Neural cell (in vitro differentiated cells): ENCODE results near the gene LIPC. TPM values are rescaled to one million over a fixed set of nuclear protein-coding genes. Genes with fewer than 3 reads are reported as not detected.

Experiments
- H2AFZ ChIP-seq: fragments of 200-600, 300-800 bp; sonication (generic), shearing (Covaris generic); 2 replicates; pipeline ENCODE4 v1.6.0; 2014; ENCODE audit warnings: low read depth, mild to moderate bottlenecking, antibody characterized with exemption, low read length, moderate library complexity
- H3F3A ChIP-seq: fragments of 200-600 bp; shearing (Covaris generic); 2 replicates; pipeline ENCODE4 v1.6.1; 2016; ENCODE audit warnings: mild to moderate bottlenecking, moderate library complexity, mixed read lengths, antibody characterized with exemption, low read length; ENCODE audit not compliant: insufficient read depth, poor library complexity, severe bottlenecking
- H3K27ac ChIP-seq: fragments of 200-600, 300-800 bp; sonication (generic), shearing (Covaris generic); 2 replicates; pipeline ENCODE4 v1.5.1; 2014; ENCODE audit warnings: mild to moderate bottlenecking, low read length, moderate library complexity
- H3K27me3 ChIP-seq: fragments of 300-800, 200-600 bp; sonication (generic), shearing (Covaris generic); 2 replicates; pipeline ENCODE4 v1.6.0; 2014; ENCODE audit warnings: mild to moderate bottlenecking, low read depth, low read length, moderate library complexity; ENCODE audit not compliant: insufficient read depth
- H3K36me3 ChIP-seq: fragments of 300-800, 200-600 bp; sonication (generic), shearing (Covaris generic); 2 replicates; pipeline ENCODE4 v1.5.1; 2014; ENCODE audit warnings: mild to moderate bottlenecking, antibody characterized with exemption, low read length, moderate library complexity; ENCODE audit not compliant: insufficient read depth
- H3K4me2 ChIP-seq: fragments of 300-800, 200-600 bp; sonication (generic), shearing (Covaris generic); 2 replicates; pipeline ENCODE4 v1.6.0; 2014; ENCODE audit warnings: mild to moderate bottlenecking, low read length
- H3K4me3 ChIP-seq: fragments of 300-800, 200-600 bp; sonication (generic), shearing (Covaris generic); 2 replicates; pipeline ENCODE4 v1.5.1; 2014; ENCODE audit warnings: mild to moderate bottlenecking, low read length, moderate library complexity
- H3K79me2 ChIP-seq: fragments of 200-600 bp; shearing (Covaris generic); replicated peaks from 2 replicates; pipeline ENCODE4 v1.6.0; 2014; ENCODE audit warnings: mild to moderate bottlenecking, low read length, moderate library complexity; ENCODE audit not compliant: insufficient read depth
- H3K9ac ChIP-seq: fragments of 300-800, 200-600 bp; sonication (generic), shearing (Covaris generic); 2 replicates; pipeline ENCODE4 v1.6.1; 2016; ENCODE audit warnings: mild to moderate bottlenecking, low read length, mixed read lengths
- H3K9me2 ChIP-seq: fragments of 200-600 bp; shearing (Covaris generic); 2 replicates; pipeline ENCODE4 v1.6.1; 2016; ENCODE audit warnings: mild to moderate bottlenecking, low read length, mixed read lengths; ENCODE audit not compliant: insufficient read depth
- H3K9me3 ChIP-seq: fragments of 200-600, 300-800 bp; sonication (generic), shearing (Covaris generic); 2 replicates; pipeline ENCODE4 v1.6.1; 2016; ENCODE audit warnings: mild to moderate bottlenecking, mixed run types, low read length, moderate library complexity, mixed read lengths
- H4K20me1 ChIP-seq: fragments of 200-600 bp; shearing (Covaris generic); 2 replicates; pipeline ENCODE4 v1.6.1; 2016; ENCODE audit warnings: mild to moderate bottlenecking, mixed run types; ENCODE audit not compliant: insufficient read depth
- CTCF ChIP-seq: fragments of 450-650 bp; IDR thresholded peaks from 2 replicates; pipeline ENCODE4 v1.5.1; 2014; ENCODE audit warnings: antibody characterized with exemption, mild to moderate bottlenecking, moderate library complexity; ENCODE audit not compliant: poor library complexity, severe bottlenecking
- EP300 ChIP-seq: fragments of 450-650 bp; conservative IDR thresholded peaks from 2 replicates; pipeline ENCODE4 v1.6.1; 2014; ENCODE audit warnings: antibody characterized with exemption, mild to moderate bottlenecking, moderate library complexity; ENCODE audit not compliant: poor library complexity, severe bottlenecking
- EZH2 ChIP-seq: fragments of 200-600, 300-800 bp; shearing (Covaris generic), sonication (generic); IDR thresholded peaks from 2 replicates; pipeline ENCODE4 v1.6.1; 2014; ENCODE audit warnings: antibody characterized with exemption, low read length, borderline replicate concordance, mild to moderate bottlenecking; ENCODE audit not compliant: insufficient read depth, poor library complexity, severe bottlenecking
- MXI1 ChIP-seq: fragments of 450-650 bp; conservative IDR thresholded peaks from 2 replicates; pipeline ENCODE4 v1.6.1; 2014; ENCODE audit warnings: antibody characterized with exemption, mild to moderate bottlenecking; ENCODE audit not compliant: poor library complexity, severe bottlenecking
- POLR2AphosphoS5 ChIP-seq: IDR thresholded peaks from 2 replicates; pipeline ENCODE4 v1.6.1; 2012
- RAD21 ChIP-seq: fragments of 450-650 bp; conservative IDR thresholded peaks from 2 replicates; pipeline ENCODE4 v1.6.1; 2014; ENCODE audit warnings: antibody characterized with exemption, mild to moderate bottlenecking, moderate library complexity
- SMC3 ChIP-seq: fragments of 450-650 bp; conservative IDR thresholded peaks from 2 replicates; pipeline ENCODE4 v1.6.1; 2014; ENCODE audit warnings: antibody characterized with exemption, mild to moderate bottlenecking, moderate library complexity; ENCODE audit not compliant: poor library complexity
- TAF1 ChIP-seq: IDR thresholded peaks from 2 replicates; pipeline ENCODE4 v1.6.1; 2012; ENCODE audit warnings: low read depth
- polyA plus RNA-seq: library from polyadenylated mRNA; depleted of rRNA; stranded (reverse); fragments of >200 nt; gene quantifications from 2 replicates; pipeline ENCODE4 v1.2.3, GENCODE V29; 2014
- TF ChIP-seq, protein P1 (sequence below): IDR thresholded peaks from 2 replicates; pipeline ENCODE4 v1.6.1; 2012; ENCODE audit warnings: borderline replicate concordance

The LIPC gene
- polyA plus RNA-seq, 1 donor from 2014 or later = not detected

DNA sequence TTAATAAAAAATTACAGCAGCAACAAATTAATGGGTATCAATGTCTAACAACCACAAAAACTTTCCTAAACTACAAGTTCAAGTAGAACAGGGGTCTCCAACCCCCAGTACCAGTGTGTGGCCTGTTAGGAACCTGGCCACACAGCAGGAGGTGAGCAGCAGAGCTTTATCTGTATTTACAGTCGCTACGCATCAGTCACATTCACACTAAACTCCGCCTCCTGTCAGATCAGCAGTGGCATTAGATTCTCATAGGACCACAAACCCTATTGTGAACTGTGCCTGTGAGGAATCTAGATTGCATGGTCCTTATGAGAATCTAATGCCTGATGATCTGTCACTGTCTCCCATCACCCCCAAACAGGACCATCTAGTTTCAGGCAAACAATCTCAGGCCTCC is 18.5 kb upstream of the LIPC start:
- Histone ChIP-seq H3K36me3 (no peaks in the 10 kb centered on the region), H3F3A (no peaks in the 10 kb centered on the region), H3K4me2 (no peak overlapping the region), H3K4me3 (no peak overlapping the region), H3K9me3 (no peaks in the 10 kb centered on the region), H3K79me2 (no peaks in the 10 kb centered on the region), H3K27me3 (no peaks in the 10 kb centered on the region), H4K20me1 (no peaks in the 10 kb centered on the region), H3K9ac (no peak overlapping the region), H3K27ac (no peak overlapping the region), H3K9me2 (no peaks in the 10 kb centered on the region), H2AFZ (no peak overlapping the region)
- TF ChIP-seq EZH2 (no peak), MXI1 (no peak), SMC3 (no peak), RAD21 (no peak), POLR2AphosphoS5 (no peak), TAF1 (no peak), CTCF (no peak), EP300 (no peak)
- TF ChIP-seq, protein P1, sequence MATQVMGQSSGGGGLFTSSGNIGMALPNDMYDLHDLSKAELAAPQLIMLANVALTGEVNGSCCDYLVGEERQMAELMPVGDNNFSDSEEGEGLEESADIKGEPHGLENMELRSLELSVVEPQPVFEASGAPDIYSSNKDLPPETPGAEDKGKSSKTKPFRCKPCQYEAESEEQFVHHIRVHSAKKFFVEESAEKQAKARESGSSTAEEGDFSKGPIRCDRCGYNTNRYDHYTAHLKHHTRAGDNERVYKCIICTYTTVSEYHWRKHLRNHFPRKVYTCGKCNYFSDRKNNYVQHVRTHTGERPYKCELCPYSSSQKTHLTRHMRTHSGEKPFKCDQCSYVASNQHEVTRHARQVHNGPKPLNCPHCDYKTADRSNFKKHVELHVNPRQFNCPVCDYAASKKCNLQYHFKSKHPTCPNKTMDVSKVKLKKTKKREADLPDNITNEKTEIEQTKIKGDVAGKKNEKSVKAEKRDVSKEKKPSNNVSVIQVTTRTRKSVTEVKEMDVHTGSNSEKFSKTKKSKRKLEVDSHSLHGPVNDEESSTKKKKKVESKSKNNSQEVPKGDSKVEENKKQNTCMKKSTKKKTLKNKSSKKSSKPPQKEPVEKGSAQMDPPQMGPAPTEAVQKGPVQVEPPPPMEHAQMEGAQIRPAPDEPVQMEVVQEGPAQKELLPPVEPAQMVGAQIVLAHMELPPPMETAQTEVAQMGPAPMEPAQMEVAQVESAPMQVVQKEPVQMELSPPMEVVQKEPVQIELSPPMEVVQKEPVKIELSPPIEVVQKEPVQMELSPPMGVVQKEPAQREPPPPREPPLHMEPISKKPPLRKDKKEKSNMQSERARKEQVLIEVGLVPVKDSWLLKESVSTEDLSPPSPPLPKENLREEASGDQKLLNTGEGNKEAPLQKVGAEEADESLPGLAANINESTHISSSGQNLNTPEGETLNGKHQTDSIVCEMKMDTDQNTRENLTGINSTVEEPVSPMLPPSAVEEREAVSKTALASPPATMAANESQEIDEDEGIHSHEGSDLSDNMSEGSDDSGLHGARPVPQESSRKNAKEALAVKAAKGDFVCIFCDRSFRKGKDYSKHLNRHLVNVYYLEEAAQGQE = no peak

DNA sequence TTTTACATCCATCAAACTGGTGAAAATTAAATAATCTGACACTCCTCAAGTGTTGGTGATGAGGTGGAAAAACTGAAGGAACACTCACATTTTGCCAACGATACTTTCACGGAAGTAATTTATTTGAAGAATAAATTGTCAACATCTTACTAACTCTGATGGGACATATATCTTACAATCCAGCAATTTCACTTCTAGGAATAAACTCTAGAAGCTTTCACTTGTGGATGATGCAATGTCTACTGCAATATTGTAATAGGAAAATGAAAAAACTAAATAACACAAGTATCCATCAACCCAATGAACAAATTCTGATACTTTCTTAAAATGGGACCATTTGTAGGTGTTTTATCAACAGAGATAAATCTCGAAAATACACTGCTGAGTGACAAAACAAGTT is 16.2 kb upstream of the LIPC start:
- H2AFZ ChIP-seq = no peak overlapping the region

More for the DNA sequence above, 16.2 kb upstream of the LIPC start:
- H3K9me2 ChIP-seq = no peaks in the 10 kb centered on the region
- no peaks in the 10 kb centered on the region for H4K20me1 ChIP-seq
- H3K27ac ChIP-seq = no peak overlapping the region
- H3K79me2 ChIP-seq = no peaks in the 10 kb centered on the region
- H3K27me3 ChIP-seq = no peaks in the 10 kb centered on the region
- no peak overlapping the region for H3K4me3 ChIP-seq
- H3F3A ChIP-seq = no peaks in the 10 kb centered on the region
- no peaks in the 10 kb centered on the region for H3K36me3 ChIP-seq
- H3K9me3 ChIP-seq = no peaks in the 10 kb centered on the region
- H3K4me2 ChIP-seq = no peak overlapping the region
- no peak overlapping the region for H3K9ac ChIP-seq
- TF ChIP-seq CTCF = no peak
- TF ChIP-seq EZH2 = no peak
- TF ChIP-seq SMC3 = no peak
- TF ChIP-seq MXI1 = no peak
- TF ChIP-seq, protein P1 = no peak
- TF ChIP-seq EP300 = no peak
- no peak for TF ChIP-seq POLR2AphosphoS5
- TF ChIP-seq TAF1 = no peak
- TF ChIP-seq RAD21 = no peak
